ENCODE results near the gene UBE2G2.

UBE2G2 gene

GRCh38 chr21:44749116-44749758 is 52.4 kb downstream of the UBE2G2 start:
- no peak for DNase-seq (ENCODE audit: low read depth)

- DNase-seq (ENCODE audit: low read depth) = no peak
Measured at GRCh38 chr21:44748621-44749020, 53.0 kb downstream of the UBE2G2 start.

- no peak for DNase-seq (ENCODE audit: low read depth)
Measured at GRCh38 chr21:44742418-44743153, 59.0 kb downstream of the UBE2G2 start.

GRCh38 chr21:44741921-44742320 is 59.7 kb downstream of the UBE2G2 start:
- no peak for DNase-seq (ENCODE audit: low read depth)

GRCh38 chr21:44740742-44741141 is 60.9 kb downstream of the UBE2G2 start:
- no peak for DNase-seq (ENCODE audit: low read depth)

GRCh38 chr21:44739316-44739715 is 62.3 kb downstream of the UBE2G2 start:
- DNase-seq (ENCODE audit: low read depth) = no peak

GRCh38 chr21:44738621-44739020 is 63.0 kb downstream of the UBE2G2 start:
- DNase-seq (ENCODE audit: low read depth) = no peak

GRCh38 chr21:44737706-44738354 is 63.8 kb downstream of the UBE2G2 start:
- DNase-seq (ENCODE audit: low read depth) = peak; percentile 15

- no peak for DNase-seq (ENCODE audit: low read depth)
Measured at GRCh38 chr21:44736291-44737004, 65.2 kb downstream of the UBE2G2 start.

- no peak for DNase-seq (ENCODE audit: low read depth)
Measured at GRCh38 chr21:44735821-44736220, 65.8 kb downstream of the UBE2G2 start.

- no peak for DNase-seq (ENCODE audit: low read depth)
Measured at GRCh38 chr21:44734841-44735240, 66.8 kb downstream of the UBE2G2 start.

- DNase-seq (ENCODE audit: low read depth) = no peak
Measured at GRCh38 chr21:44734026-44734745, 67.4 kb downstream of the UBE2G2 start.

- no peak for DNase-seq (ENCODE audit: low read depth)
Measured at GRCh38 chr21:44732956-44733355, 68.7 kb downstream of the UBE2G2 start.

- no peak for DNase-seq (ENCODE audit: low read depth)
Measured at GRCh38 chr21:44732263-44732662, 69.4 kb downstream of the UBE2G2 start.

GRCh38 chr21:44730951-44731579 is 70.6 kb downstream of the UBE2G2 start:
- peak; percentile 20 for DNase-seq (ENCODE audit: low read depth)

- no peak for DNase-seq (ENCODE audit: low read depth)
Measured at GRCh38 chr21:44730028-44730395, 71.6 kb downstream of the UBE2G2 start.

- no peak for DNase-seq (ENCODE audit: low read depth)
Measured at GRCh38 chr21:44729336-44730027, 72.1 kb downstream of the UBE2G2 start.

GRCh38 chr21:44728716-44729115 is 72.9 kb downstream of the UBE2G2 start:
- no peak for DNase-seq (ENCODE audit: low read depth)

GRCh38 chr21:44727757-44728156 is 73.9 kb downstream of the UBE2G2 start:
- DNase-seq (ENCODE audit: low read depth) = no peak

GRCh38 chr21:44727321-44727720 is 74.3 kb downstream of the UBE2G2 start:
- no peak for DNase-seq (ENCODE audit: low read depth)

- no peak for DNase-seq (ENCODE audit: low read depth)
Measured at GRCh38 chr21:44726826-44727225, 74.8 kb downstream of the UBE2G2 start.

Data from CMK (cell line).